A549 (cell line): ENCODE measurements around the gene DLG1. TPM values are rescaled to one million over a fixed set of nuclear protein-coding genes. Genes with fewer than 3 reads are reported as not detected.

ENCODE experiments used
- ATAC-seq, 2 experiments: fragments of 200-7000 bp in 1 of 2; fragments of >200 bp in 1 of 2; cut with Nextera tagmentation in 1 of 2; cut with Tn5 transposase in 1 of 2; 3 replicates each; pipeline versions ENCODE4 v1.8.0 to v1.9.1; 2018 to 2020; ENCODE audit warnings: mild to moderate bottlenecking in 1 of 2, moderate library complexity in 1 of 2
- CTCF ChIA-PET: fragments of 300-600 bp; sonication (Branson Sonifier 250); formaldehyde crosslinking; extraction: SDS; loops from one replicate; lab custom pipeline; 2021; ENCODE audit warnings: antibody characterized with exemption, inconsistent platforms; lab: Yijun Ruan, JAX
- POLR2A ChIA-PET: fragments of 350-600 bp; formaldehyde crosslinking; extraction: SDS; loops from one replicate; lab custom pipeline; 2021; ENCODE audit warnings: antibody characterized with exemption, inconsistent platforms; lab: Yijun Ruan, JAX
- DNase-seq, 2 experiments: peaks; one replicate each; pipeline versions ENCODE4 v3.0.0 to v3.0.0-alpha.2; 2011 to 2016; ENCODE audit warnings: low read depth in 1 of 2, low spot score in 1 of 2
- FAIRE-seq: peaks from 2 replicates; lab custom pipeline; 2011; peaks lifted over from hg19 to GRCh38; lab: Jason Lieb, UNC
- H3K27ac ChIP-seq, 2 experiments: fragments of >200 bp; sonication (Bioruptor Twin); formaldehyde crosslinking; 3 replicates each; pipeline ENCODE4 v1.5.1; 2016 to 2017
- H3K4me1 ChIP-seq: fragments of >200 bp; sonication (Bioruptor Twin); formaldehyde crosslinking; 3 replicates; pipeline ENCODE4 v1.6.1; 2016
- H3K4me2 ChIP-seq: fragments of >200 bp; sonication (Bioruptor Twin); formaldehyde crosslinking; 3 replicates; pipeline ENCODE4 v1.6.1; 2016
- H3K4me3 ChIP-seq: fragments of >200 bp; sonication (Bioruptor Twin); formaldehyde crosslinking; 3 replicates; pipeline ENCODE4 v1.5.1; 2016
- H3K9me3 ChIP-seq: fragments of >200 bp; sonication (Bioruptor Twin); formaldehyde crosslinking; 3 replicates; pipeline ENCODE4 v1.6.1; 2016
- CHD2 ChIP-seq: fragments of 150-350 bp; IDR thresholded peaks from 2 replicates; pipeline ENCODE4 v1.6.1; 2014; ENCODE audit warnings: low read length; ENCODE audit not compliant: partially characterized antibody
- CHD4 ChIP-seq: fragments of 200-600 bp; sonication (generic); IDR thresholded peaks from 2 replicates; pipeline ENCODE4 v1.6.1; 2016; ENCODE audit warnings: antibody characterized with exemption, mild to moderate bottlenecking, borderline replicate concordance
- EHF ChIP-seq: fragments of 250-450 bp; sonication (Bioruptor Pico); IDR thresholded peaks from 2 replicates; pipeline ENCODE4 v1.5.0; 2020; ENCODE audit warnings: mild to moderate bottlenecking
- EHMT2 ChIP-seq: fragments of 200-600 bp; sonication (generic); IDR thresholded peaks from 2 replicates; pipeline ENCODE4 v1.6.1; 2016; ENCODE audit warnings: antibody characterized with exemption, low read depth, mild to moderate bottlenecking, moderate library complexity
- EP300 ChIP-seq, 2 experiments: fragments of >200 bp; sonication (Bioruptor Twin); formaldehyde crosslinking; IDR thresholded peaks; 2 replicates in 1 of 2; 3 replicates in 1 of 2; pipeline ENCODE4 v1.6.1; 2016 to 2017
- ESRRA ChIP-seq: fragments of 150-350 bp; IDR thresholded peaks from 2 replicates; pipeline ENCODE4 v1.6.1; 2014; ENCODE audit warnings: mild to moderate bottlenecking, low read length, borderline replicate concordance
- FOSL2 ChIP-seq, 2 experiments: fragments of 450-650 bp in 1 of 2; fragments of >200 bp in 1 of 2; sonication (Bioruptor Twin) in 1 of 2; formaldehyde crosslinking; IDR thresholded peaks; 2 replicates each; pipeline versions ENCODE4 v1.5.0 to v1.6.1; 2016 to 2020; ENCODE audit warnings: mild to moderate bottlenecking in 1 of 2, moderate library complexity in 1 of 2
- GATA3 ChIP-seq: IDR thresholded peaks from 2 replicates; pipeline ENCODE4 v1.6.1; 2012; ENCODE audit warnings: borderline replicate concordance
- HDAC2 ChIP-seq: fragments of 200-600 bp; sonication (generic); IDR thresholded peaks from 2 replicates; pipeline ENCODE4 v1.6.1; 2016
- HEYL ChIP-seq: fragments of 250-450 bp; sonication (Bioruptor Pico); IDR thresholded peaks from 2 replicates; pipeline ENCODE4 v1.8.0; 2021; ENCODE audit warnings: mild to moderate bottlenecking, moderate library complexity
- HOXA7 ChIP-seq: fragments of 250-450 bp; sonication (Bioruptor Pico); IDR thresholded peaks from 2 replicates; pipeline ENCODE4 v1.5.0; 2020; ENCODE audit warnings: mild to moderate bottlenecking, moderate library complexity
- HOXB5 ChIP-seq: fragments of 250-450 bp; sonication (Bioruptor Pico); IDR thresholded peaks from 2 replicates; pipeline ENCODE4 v1.5.0; 2020; ENCODE audit warnings: mild to moderate bottlenecking, moderate library complexity
- KDM5A ChIP-seq: fragments of 200-600 bp; sonication (generic); IDR thresholded peaks from 2 replicates; pipeline ENCODE4 v1.6.1; 2016; ENCODE audit warnings: antibody characterized with exemption, mild to moderate bottlenecking
- MAFK ChIP-seq: fragments of 450-650 bp; IDR thresholded peaks from 2 replicates; pipeline ENCODE4 v1.6.1; 2014; ENCODE audit not compliant: partially characterized antibody
- MAZ ChIP-seq: fragments of 150-350 bp; IDR thresholded peaks from 2 replicates; pipeline ENCODE4 v1.6.1; 2014; ENCODE audit warnings: antibody characterized with exemption, low read depth, low read length, borderline replicate concordance
- NFE2L2 ChIP-seq: fragments of 150-350 bp; conservative IDR thresholded peaks from 2 replicates; pipeline ENCODE4 v1.6.1; 2014; ENCODE audit warnings: low read length
- NR3C1 ChIP-seq: fragments of >200 bp; sonication (Bioruptor Twin); formaldehyde crosslinking; IDR thresholded peaks from 3 replicates; pipeline ENCODE4 v1.6.1; 2017
- PHF8 ChIP-seq: fragments of 200-600 bp; sonication (generic); IDR thresholded peaks from 2 replicates; pipeline ENCODE4 v1.6.1; 2016; ENCODE audit warnings: low read depth, mild to moderate bottlenecking, antibody characterized with exemption, moderate library complexity, borderline replicate concordance
- POLR2A ChIP-seq: IDR thresholded peaks from 2 replicates; pipeline ENCODE4 v1.6.1; 2012; ENCODE audit warnings: mild to moderate bottlenecking, low read length
- RAD21 ChIP-seq, 2 experiments: fragments of >200 bp in 1 of 2; sonication (Bioruptor Twin) in 1 of 2; formaldehyde crosslinking in 1 of 2; IDR thresholded peaks in 1 of 2; conservative IDR thresholded peaks in 1 of 2; 2 replicates in 1 of 2; 3 replicates in 1 of 2; pipeline ENCODE4 v1.6.1; 2012 to 2018; ENCODE audit warnings: inconsistent platforms in 1 of 2
- RARB ChIP-seq: fragments of 250-450 bp; sonication (Bioruptor Pico); IDR thresholded peaks from 2 replicates; pipeline ENCODE4 v1.8.0; 2021; ENCODE audit warnings: mild to moderate bottlenecking, moderate library complexity
- RFX5 ChIP-seq: fragments of 450-650 bp; IDR thresholded peaks from 2 replicates; pipeline ENCODE4 v1.7.1; 2014; ENCODE audit warnings: antibody characterized with exemption, mild to moderate bottlenecking, moderate library complexity
- TFCP2L1 ChIP-seq: fragments of 250-450 bp; sonication (Bioruptor Pico); IDR thresholded peaks from 2 replicates; pipeline ENCODE4 v1.5.0; 2021; ENCODE audit warnings: mild to moderate bottlenecking
- TP53 ChIP-seq: fragments of 250-450 bp; sonication (Bioruptor Pico); IDR thresholded peaks from 2 replicates; pipeline ENCODE4 v1.5.0; 2021; ENCODE audit warnings: mild to moderate bottlenecking, moderate library complexity
- ZC3H11A ChIP-seq: fragments of 450-650 bp; IDR thresholded peaks from 2 replicates; pipeline ENCODE4 v1.6.1; 2014; ENCODE audit warnings: antibody characterized with exemption, mild to moderate bottlenecking
- ZNF302 ChIP-seq: fragments of 250-450 bp; sonication (Bioruptor Pico); IDR thresholded peaks from 2 replicates; pipeline ENCODE4 v1.9.0; 2021; ENCODE audit warnings: inconsistent platforms, mild to moderate bottlenecking, moderate library complexity
- WGBS: methylation state at CpG from one replicate; pipeline ENCODE4 v1.1.6; 2017; ENCODE audit errors: missing lambda C conversion rate; 5-methylcytosine and 5-hydroxymethylcytosine counted together
- polyA plus RNA-seq, 4 experiments: library from polyadenylated mRNA; depleted of rRNA in 3 of 4; stranded (reverse); fragments of >200 nt; fragmentation: RNase III in 1 of 4; extraction: RNeasy Plus Mini Kit Qiagen cat#74134 plus additional on column Dnase treatment in 1 of 4; gene quantifications; 2 replicates in 3 of 4; 3 replicates in 1 of 4; pipeline ENCODE4 v1.2.3, GENCODE V29; 2011 to 2017
- TF ChIP-seq, protein P1 (sequence below): IDR thresholded peaks from 2 replicates; pipeline ENCODE4 v1.6.1; 2012; ENCODE audit warnings: low read depth, borderline replicate concordance
- TF ChIP-seq, protein P2 (sequence below): fragments of >200 bp; sonication (Bioruptor Twin); formaldehyde crosslinking; IDR thresholded peaks from 3 replicates; pipeline ENCODE4 v1.5.1; 2016
- TF ChIP-seq, protein P3 (sequence below): IDR thresholded peaks from 2 replicates; pipeline ENCODE4 v1.6.1; 2012
- TF ChIP-seq, protein P4 (sequence below): IDR thresholded peaks from 2 replicates; pipeline ENCODE4 v1.6.1; 2012

The DLG1 gene
- polyA plus RNA-seq, 2 of the 4 experiments (the other 2 are of a cell fraction), result 27.0 to 33.9 TPM

DNA sequence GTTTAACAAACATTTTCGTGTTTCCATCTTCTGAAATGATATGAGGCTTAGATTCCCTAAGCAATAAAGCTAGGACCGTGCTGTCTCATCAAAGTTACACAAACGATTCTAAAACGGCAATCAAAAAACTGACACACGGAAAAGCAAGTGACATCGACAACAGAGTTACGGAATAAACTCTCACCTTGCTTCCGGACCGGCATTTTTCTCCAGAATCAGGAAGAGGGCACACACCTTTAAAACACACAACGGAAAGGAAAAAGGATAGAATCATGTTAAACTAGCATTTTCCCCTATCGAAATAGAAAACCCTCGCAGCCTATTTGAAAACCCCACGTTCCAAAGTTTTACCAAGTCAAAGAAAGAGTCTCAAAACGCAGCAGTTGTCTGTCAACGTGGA, 1.4 kb downstream of the DLG1 start:
- no peak for FAIRE-seq
- H3K4me1 ChIP-seq, result peaks cover 23% of the 10 kb centered on the region; the same call in 2 of the 3 replicates
- peak overlapping the region; percentile 97 for H3K4me3 ChIP-seq
- DNase-seq, result no peak
- no peak for TF ChIP-seq ESRRA
- no peak for TF ChIP-seq PHF8
- TF ChIP-seq ZNF302 (CRISPR knock-in tag), result no peak
- no peak for TF ChIP-seq RAD21 (conservative IDR thresholded peaks at IDR 0.05 in 1 of 2, IDR thresholded peaks at IDR 0.05 in 1 of 2)
- TF ChIP-seq NR3C1, result no peak
- no peak for TF ChIP-seq CHD4
- no peak for TF ChIP-seq HOXA7 (CRISPR knock-in tag)
- no peak for TF ChIP-seq TFCP2L1 (CRISPR knock-in tag)
- no peak for TF ChIP-seq EP300 (IDR thresholded peaks at IDR 0.05)
- no peak for TF ChIP-seq MAZ
- no peak for TF ChIP-seq HDAC2
- TF ChIP-seq CHD2, result no peak
- no peak for TF ChIP-seq NFE2L2
- TF ChIP-seq POLR2A, result no peak
- TF ChIP-seq, protein P1, sequence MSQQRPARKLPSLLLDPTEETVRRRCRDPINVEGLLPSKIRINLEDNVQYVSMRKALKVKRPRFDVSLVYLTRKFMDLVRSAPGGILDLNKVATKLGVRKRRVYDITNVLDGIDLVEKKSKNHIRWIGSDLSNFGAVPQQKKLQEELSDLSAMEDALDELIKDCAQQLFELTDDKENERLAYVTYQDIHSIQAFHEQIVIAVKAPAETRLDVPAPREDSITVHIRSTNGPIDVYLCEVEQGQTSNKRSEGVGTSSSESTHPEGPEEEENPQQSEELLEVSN, result no peak
- TF ChIP-seq EHMT2, result no peak
- no peak for TF ChIP-seq RARB (CRISPR knock-in tag)
- no peak for TF ChIP-seq KDM5A
- TF ChIP-seq, all 56 proteins: peak for 0
- ChIA-PET CTCF (interaction anchor here (1.1 kb wide), 1 partner anchor 14 kb away, joined by 3 read pairs; no protein-coding TSS in a partner anchor), POLR2A (interaction anchor here (1.3 kb wide), 1 partner anchor 40 kb away, joined by 3 read pairs; no protein-coding TSS in a partner anchor)
- Histone ChIP-seq H3K27ac (peak overlapping the region; percentile 98 to 99), H3K4me2 (peak overlapping the region; percentile 93), H3K9me3 (no peaks in the 10 kb centered on the region)
- ATAC-seq, result no peak
- 1% methylated on average over 15 of the region's 15 CpGs for WGBS

DNA sequence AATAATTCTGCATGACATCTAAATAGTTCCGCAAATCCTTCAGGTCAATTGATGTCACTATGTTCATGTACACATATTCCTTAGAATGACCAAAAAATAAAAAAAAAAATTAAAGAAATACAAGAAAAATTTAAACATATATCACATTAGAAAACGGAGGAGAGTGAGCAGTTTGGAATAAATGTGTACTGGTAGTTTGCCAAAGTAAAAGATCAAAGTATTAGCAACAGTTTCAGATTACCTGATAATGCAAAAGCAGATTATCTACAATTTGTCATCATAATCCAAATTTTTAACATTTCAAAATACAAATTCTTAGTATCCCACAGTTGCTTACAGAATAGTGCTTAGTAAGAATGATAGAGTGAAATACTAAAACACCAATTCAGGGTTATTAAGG, 1.9 kb downstream of the DLG1 start:
- H3K4me3 ChIP-seq, result peak overlapping the region; percentile 97
- H3K27ac ChIP-seq, result peak overlapping the region; percentile 98 to 99; a peak in 5 of 6 replicates
- POLR2A ChIA-PET, result no interaction called here
- WGBS, result 50% methylated on average over 2 of the region's 2 CpGs
- DNase-seq (no peak), ATAC-seq (no peak), FAIRE-seq (no peak)
- H3K9me3 ChIP-seq, result no peaks in the 10 kb centered on the region
- CTCF ChIA-PET, result interaction anchor here (1.1 to 1.5 kb wide), 2 partner anchors 14 to 213 kb away, joined by 3 read pairs; no protein-coding TSS in a partner anchor
- TF ChIP-seq HEYL (CRISPR knock-in tag), result no peak
- no peak for TF ChIP-seq ZC3H11A
- no peak for TF ChIP-seq FOSL2 (IDR thresholded peaks at IDR 0.05)
- TF ChIP-seq FOSL2 (CRISPR knock-in tag; IDR thresholded peaks at IDR 0.05), result no peak
- TF ChIP-seq, protein P2, sequence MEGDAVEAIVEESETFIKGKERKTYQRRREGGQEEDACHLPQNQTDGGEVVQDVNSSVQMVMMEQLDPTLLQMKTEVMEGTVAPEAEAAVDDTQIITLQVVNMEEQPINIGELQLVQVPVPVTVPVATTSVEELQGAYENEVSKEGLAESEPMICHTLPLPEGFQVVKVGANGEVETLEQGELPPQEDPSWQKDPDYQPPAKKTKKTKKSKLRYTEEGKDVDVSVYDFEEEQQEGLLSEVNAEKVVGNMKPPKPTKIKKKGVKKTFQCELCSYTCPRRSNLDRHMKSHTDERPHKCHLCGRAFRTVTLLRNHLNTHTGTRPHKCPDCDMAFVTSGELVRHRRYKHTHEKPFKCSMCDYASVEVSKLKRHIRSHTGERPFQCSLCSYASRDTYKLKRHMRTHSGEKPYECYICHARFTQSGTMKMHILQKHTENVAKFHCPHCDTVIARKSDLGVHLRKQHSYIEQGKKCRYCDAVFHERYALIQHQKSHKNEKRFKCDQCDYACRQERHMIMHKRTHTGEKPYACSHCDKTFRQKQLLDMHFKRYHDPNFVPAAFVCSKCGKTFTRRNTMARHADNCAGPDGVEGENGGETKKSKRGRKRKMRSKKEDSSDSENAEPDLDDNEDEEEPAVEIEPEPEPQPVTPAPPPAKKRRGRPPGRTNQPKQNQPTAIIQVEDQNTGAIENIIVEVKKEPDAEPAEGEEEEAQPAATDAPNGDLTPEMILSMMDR, result no peak
- TF ChIP-seq MAFK, result no peak
- no peak for TF ChIP-seq GATA3
- TF ChIP-seq EHMT2, result no peak
- TF ChIP-seq ESRRA, result no peak
- TF ChIP-seq TP53 (CRISPR knock-in tag), result no peak
- TF ChIP-seq KDM5A, result no peak
- TF ChIP-seq HOXB5 (CRISPR knock-in tag), result no peak
- no peak for TF ChIP-seq PHF8
- TF ChIP-seq RFX5, result no peak
- TF ChIP-seq EHF (CRISPR knock-in tag), result no peak
- TF ChIP-seq, protein P3, sequence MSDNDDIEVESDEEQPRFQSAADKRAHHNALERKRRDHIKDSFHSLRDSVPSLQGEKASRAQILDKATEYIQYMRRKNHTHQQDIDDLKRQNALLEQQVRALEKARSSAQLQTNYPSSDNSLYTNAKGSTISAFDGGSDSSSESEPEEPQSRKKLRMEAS, result no peak
- TF ChIP-seq HOXA7 (CRISPR knock-in tag), result no peak
- no peak for TF ChIP-seq CHD4
- TF ChIP-seq, protein P4, sequence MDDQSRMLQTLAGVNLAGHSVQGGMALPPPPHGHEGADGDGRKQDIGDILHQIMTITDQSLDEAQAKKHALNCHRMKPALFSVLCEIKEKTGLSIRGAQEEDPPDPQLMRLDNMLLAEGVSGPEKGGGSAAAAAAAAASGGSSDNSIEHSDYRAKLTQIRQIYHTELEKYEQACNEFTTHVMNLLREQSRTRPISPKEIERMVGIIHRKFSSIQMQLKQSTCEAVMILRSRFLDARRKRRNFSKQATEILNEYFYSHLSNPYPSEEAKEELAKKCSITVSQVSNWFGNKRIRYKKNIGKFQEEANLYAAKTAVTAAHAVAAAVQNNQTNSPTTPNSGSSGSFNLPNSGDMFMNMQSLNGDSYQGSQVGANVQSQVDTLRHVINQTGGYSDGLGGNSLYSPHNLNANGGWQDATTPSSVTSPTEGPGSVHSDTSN, result no peak
- H3K4me1 ChIP-seq, result peaks cover 24% of the 10 kb centered on the region; the same call in 2 of the 3 replicates
- H3K4me2 ChIP-seq, result peak overlapping the region; percentile 93
